ENCODE data around the gene RIN3. TPM values are rescaled to one million over a fixed set of nuclear protein-coding genes. Genes with fewer than 3 reads are reported as not detected.

The RIN3 gene
- total RNA-seq, 1 donor from 2014 or later = 2.9 TPM

DNA sequence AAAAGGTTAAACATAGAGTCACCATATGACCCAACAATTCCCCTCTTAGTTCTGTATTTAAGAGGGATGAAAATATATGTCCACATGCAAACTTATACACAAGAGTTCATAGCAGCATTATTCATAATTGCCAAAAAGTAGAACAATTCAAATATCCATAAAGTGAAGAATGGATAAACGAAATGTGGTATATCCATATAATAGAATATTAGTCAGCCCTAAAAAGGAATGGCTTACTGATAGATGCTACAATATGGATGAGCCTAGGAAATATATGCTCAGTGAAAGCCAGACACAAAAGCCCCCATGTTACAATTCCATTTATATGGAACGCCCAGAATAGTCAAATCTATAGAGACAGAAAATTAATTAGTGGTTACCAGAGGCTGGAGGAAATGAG is 44.1 kb upstream of the RIN3 start:
- no peak for FAIRE-seq
- H3K27me3 ChIP-seq (ENCODE audit: control insufficient read depth, insufficient read depth, low read length) = no peaks in the 10 kb centered on the region
- TF ChIP-seq, protein P1, sequence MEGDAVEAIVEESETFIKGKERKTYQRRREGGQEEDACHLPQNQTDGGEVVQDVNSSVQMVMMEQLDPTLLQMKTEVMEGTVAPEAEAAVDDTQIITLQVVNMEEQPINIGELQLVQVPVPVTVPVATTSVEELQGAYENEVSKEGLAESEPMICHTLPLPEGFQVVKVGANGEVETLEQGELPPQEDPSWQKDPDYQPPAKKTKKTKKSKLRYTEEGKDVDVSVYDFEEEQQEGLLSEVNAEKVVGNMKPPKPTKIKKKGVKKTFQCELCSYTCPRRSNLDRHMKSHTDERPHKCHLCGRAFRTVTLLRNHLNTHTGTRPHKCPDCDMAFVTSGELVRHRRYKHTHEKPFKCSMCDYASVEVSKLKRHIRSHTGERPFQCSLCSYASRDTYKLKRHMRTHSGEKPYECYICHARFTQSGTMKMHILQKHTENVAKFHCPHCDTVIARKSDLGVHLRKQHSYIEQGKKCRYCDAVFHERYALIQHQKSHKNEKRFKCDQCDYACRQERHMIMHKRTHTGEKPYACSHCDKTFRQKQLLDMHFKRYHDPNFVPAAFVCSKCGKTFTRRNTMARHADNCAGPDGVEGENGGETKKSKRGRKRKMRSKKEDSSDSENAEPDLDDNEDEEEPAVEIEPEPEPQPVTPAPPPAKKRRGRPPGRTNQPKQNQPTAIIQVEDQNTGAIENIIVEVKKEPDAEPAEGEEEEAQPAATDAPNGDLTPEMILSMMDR (IDR thresholded peaks at IDR 0.05; ENCODE audit: insufficient read depth, low read length, severe bottlenecking) = no peak

DNA sequence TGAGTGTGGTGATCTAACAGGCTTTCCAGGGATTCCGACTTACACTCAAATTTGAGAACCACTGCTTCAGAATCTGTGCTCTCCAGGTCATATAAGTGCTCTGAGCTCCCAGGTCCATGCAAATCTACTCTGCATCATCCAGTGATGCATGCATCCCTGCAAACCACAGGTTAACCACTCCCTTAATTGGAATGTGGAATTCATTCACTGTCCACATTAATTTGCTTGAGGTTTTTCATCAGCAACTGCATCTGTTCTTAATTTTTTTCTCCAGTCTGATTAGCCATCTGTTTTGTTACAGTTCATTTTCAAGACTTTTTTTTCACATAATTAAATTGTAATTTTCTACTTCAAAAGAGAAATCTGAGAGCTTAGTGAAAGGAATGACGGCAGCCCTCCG is 43.4 kb upstream of the RIN3 start:
- H3K4me3 ChIP-seq (ENCODE audit: low read depth, low read length) = no peak overlapping the region
- TF ChIP-seq, protein P1 (IDR thresholded peaks at IDR 0.05; ENCODE audit: insufficient read depth, low read length, severe bottlenecking) = no peak
- no peak for FAIRE-seq
- no peaks in the 10 kb centered on the region for H3K27me3 ChIP-seq (ENCODE audit: control insufficient read depth, insufficient read depth, low read length)
- DNase-seq (ENCODE audit: low read depth) = peak; percentile 81
- no peaks in the 10 kb centered on the region for H3K36me3 ChIP-seq (ENCODE audit: control insufficient read depth, insufficient read depth, low read length)

More for the DNA sequence above, 44.1 kb upstream of the RIN3 start:
- no peak overlapping the region for H3K4me3 ChIP-seq (ENCODE audit: low read depth, low read length)
- no peak for DNase-seq (ENCODE audit: low read depth)
- no peaks in the 10 kb centered on the region for H3K36me3 ChIP-seq (ENCODE audit: control insufficient read depth, insufficient read depth, low read length)

DNA sequence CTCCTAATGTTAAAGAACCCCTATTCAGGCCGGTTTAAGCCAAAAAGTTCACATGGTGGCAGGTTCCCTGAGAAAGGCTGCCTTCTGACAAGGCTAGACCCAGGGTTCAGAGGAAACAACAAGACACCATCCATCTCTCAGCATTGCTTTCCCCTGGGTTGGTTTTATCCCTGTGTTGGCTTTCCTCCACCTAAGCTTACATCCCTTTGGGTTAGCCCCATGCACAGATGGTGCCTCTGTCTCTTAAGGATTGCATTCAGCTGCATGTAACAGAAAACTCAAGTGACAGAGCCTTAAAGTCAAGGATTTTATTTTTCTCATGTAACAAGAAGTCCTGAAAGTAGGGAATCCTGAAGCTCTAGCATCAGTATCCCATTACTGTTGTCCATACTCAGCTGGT is 42.8 kb upstream of the RIN3 start:
- no peak for FAIRE-seq
- Histone ChIP-seq H3K27me3 (ENCODE audit: control insufficient read depth, insufficient read depth, low read length) (no peaks in the 10 kb centered on the region), H3K36me3 (ENCODE audit: control insufficient read depth, insufficient read depth, low read length) (no peaks in the 10 kb centered on the region), H3K4me3 (ENCODE audit: low read depth, low read length) (no peak overlapping the region)
- DNase-seq (ENCODE audit: low read depth) = no peak
- TF ChIP-seq, protein P1 (IDR thresholded peaks at IDR 0.05; ENCODE audit: insufficient read depth, low read length, severe bottlenecking) = no peak

DNA sequence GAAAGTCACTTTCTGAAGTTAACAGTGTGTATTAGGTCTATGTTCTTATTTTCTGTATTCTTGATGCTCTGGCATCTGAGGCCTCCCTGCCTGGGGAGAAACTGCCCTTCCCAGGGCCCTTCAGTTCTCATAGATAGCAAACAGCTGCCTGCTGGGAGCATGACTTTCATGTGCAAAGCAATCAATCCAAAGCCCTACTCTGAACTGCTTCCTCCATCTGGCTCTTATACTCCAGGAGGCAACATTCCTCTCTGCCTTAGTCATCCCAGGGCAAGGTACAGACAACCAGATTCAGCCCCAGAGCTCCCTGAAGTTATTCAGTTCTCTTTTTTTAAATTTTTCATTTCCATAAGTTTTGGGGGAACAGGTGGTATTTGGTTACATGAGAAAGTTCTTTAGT is 41.7 kb upstream of the RIN3 start:
- TF ChIP-seq, protein P1 (IDR thresholded peaks at IDR 0.05; ENCODE audit: insufficient read depth, low read length, severe bottlenecking) = no peak
- Histone ChIP-seq H3K36me3 (ENCODE audit: control insufficient read depth, insufficient read depth, low read length) (no peaks in the 10 kb centered on the region), H3K27me3 (ENCODE audit: control insufficient read depth, insufficient read depth, low read length) (no peaks in the 10 kb centered on the region), H3K4me3 (ENCODE audit: low read depth, low read length) (no peak overlapping the region)
- peak; percentile 84 for DNase-seq (ENCODE audit: low read depth)
- FAIRE-seq = peak; percentile 73

DNA sequence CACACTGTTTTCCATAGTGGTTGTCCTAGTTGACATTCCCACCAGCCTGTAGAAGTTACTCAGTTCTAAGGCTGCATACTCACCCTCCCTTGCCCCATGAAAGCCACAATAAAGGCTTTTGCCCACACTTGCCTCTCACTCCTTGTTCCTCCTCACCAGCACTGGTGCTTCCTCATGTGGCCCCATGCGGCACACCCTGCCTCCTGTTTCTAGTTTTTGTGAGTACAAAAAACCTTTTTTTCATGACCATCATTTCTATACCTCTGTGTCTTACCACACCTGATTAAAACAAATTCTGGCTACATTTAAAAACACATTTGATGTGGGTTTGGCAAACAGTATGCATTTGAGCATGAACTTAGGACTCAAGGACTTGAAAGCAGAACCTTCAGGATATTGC is 40.7 kb upstream of the RIN3 start:
- no peaks in the 10 kb centered on the region for H3K36me3 ChIP-seq (ENCODE audit: control insufficient read depth, insufficient read depth, low read length)
- DNase-seq (ENCODE audit: low read depth) = peak; percentile 62
- TF ChIP-seq, protein P1 (IDR thresholded peaks at IDR 0.05; ENCODE audit: insufficient read depth, low read length, severe bottlenecking) = no peak
- H3K4me3 ChIP-seq (ENCODE audit: low read depth, low read length) = no peak overlapping the region
- no peak for FAIRE-seq
- H3K27me3 ChIP-seq (ENCODE audit: control insufficient read depth, insufficient read depth, low read length) = no peaks in the 10 kb centered on the region

DNA sequence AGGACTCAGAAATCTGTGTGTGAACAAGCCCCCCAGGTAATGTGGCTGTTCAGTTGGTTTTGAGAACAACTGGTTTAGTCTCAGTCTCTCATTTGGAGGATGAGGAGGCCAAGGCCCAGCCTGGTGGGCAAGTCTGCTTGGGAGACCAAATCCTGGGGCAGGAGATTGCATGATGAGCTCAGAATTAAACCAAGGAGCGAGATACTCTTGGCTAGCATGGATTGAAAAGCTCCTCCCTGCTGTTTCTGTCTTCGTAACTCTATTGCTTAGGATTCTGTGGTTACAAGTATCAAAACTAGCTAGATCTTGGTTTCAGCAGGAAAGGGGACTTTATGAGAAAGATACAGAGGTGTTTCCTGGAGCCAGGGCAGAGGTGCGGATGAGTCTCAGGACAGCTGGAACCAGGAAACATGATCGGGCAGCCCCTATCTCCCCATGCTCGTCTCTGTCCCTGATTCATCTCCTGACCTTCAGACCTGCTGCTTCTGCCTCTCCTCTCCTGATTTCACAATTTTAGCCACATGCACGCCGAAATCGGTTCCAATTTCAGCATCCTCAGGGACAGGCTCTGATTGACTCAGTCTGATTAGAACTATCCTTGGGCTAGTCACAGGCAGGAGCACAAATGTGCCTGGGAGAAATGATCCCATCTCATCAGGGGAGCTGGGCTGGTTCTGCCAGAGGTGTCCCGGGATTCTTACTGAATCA is 40.2 kb upstream of the RIN3 start:
- no peaks in the 10 kb centered on the region for H3K36me3 ChIP-seq (ENCODE audit: control insufficient read depth, insufficient read depth, low read length)
- no peak overlapping the region for H3K4me3 ChIP-seq (ENCODE audit: low read depth, low read length)
- no peak for FAIRE-seq
- no peaks in the 10 kb centered on the region for H3K27me3 ChIP-seq (ENCODE audit: control insufficient read depth, insufficient read depth, low read length)
- no peak for DNase-seq (ENCODE audit: low read depth)
- TF ChIP-seq, protein P1 (IDR thresholded peaks at IDR 0.05; ENCODE audit: insufficient read depth, low read length, severe bottlenecking) = no peak
